GM23248 (cell line): Measurements from ENCODE around the gene TMEM82. TPM values are rescaled to one million over a fixed set of nuclear protein-coding genes. Genes with fewer than 3 reads are reported as not detected.
A peak's percentile ranks its signal among the peaks of the same experiment; 100 is the strongest.

Experiments
- DNase-seq: peaks from one replicate; pipeline ENCODE4 v3.0.0-alpha.2; 2015
- H2AFZ ChIP-seq: fragments of 200-600 bp; sonication (generic); 2 replicates; pipeline ENCODE4 v1.6.1; 2016; ENCODE audit warnings: antibody characterized with exemption
- H3F3A ChIP-seq: fragments of 200-600 bp; sonication (generic); 2 replicates; pipeline ENCODE4 v1.6.1; 2016; ENCODE audit warnings: mild to moderate bottlenecking, antibody characterized with exemption, mixed run types; ENCODE audit not compliant: insufficient read depth
- H3K27ac ChIP-seq: fragments of 200-600 bp; sonication (generic); 2 replicates; pipeline ENCODE4 v1.5.1; 2016; ENCODE audit warnings: mild to moderate bottlenecking
- H3K27me3 ChIP-seq: fragments of 200-600 bp; sonication (generic); replicated peaks from 2 replicates; pipeline ENCODE4 v1.6.1; 2016; ENCODE audit warnings: mild to moderate bottlenecking; ENCODE audit not compliant: insufficient read depth
- H3K36me3 ChIP-seq: fragments of 200-600 bp; sonication (generic); 2 replicates; pipeline ENCODE4 v1.6.1; 2016; ENCODE audit warnings: low read depth, mild to moderate bottlenecking
- H3K4me1 ChIP-seq: fragments of 200-600 bp; sonication (generic); 2 replicates; pipeline ENCODE4 v1.6.1; 2016; ENCODE audit warnings: mild to moderate bottlenecking; ENCODE audit not compliant: insufficient read depth
- H3K4me2 ChIP-seq: fragments of 200-600 bp; sonication (generic); one replicate; pipeline ENCODE4 v1.6.1; 2016; ENCODE audit warnings: mild to moderate bottlenecking; ENCODE audit not compliant: unreplicated experiment
- H3K4me3 ChIP-seq: fragments of 200-600 bp; sonication (generic); 2 replicates; pipeline ENCODE4 v1.5.1; 2016; ENCODE audit warnings: mild to moderate bottlenecking
- H3K79me2 ChIP-seq: fragments of 200-600 bp; sonication (generic); 2 replicates; pipeline ENCODE4 v1.6.1; 2016; ENCODE audit warnings: mild to moderate bottlenecking; ENCODE audit not compliant: insufficient read depth
- H3K9ac ChIP-seq: fragments of 200-600 bp; sonication (generic); 2 replicates; pipeline ENCODE4 v1.6.1; 2016; ENCODE audit warnings: mild to moderate bottlenecking
- H3K9me2 ChIP-seq: fragments of 200-600 bp; sonication (generic); 2 replicates; pipeline ENCODE4 v1.6.1; 2016; ENCODE audit warnings: mixed run types, mild to moderate bottlenecking, moderate library complexity; ENCODE audit not compliant: insufficient read depth
- H3K9me3 ChIP-seq: fragments of 200-600 bp; sonication (generic); one replicate; pipeline ENCODE4 v1.6.1; 2017; ENCODE audit warnings: low read depth
- H4K20me1 ChIP-seq: fragments of 200-600 bp; sonication (generic); 2 replicates; pipeline ENCODE4 v1.6.0; 2016; ENCODE audit not compliant: insufficient read depth
- EZH2 ChIP-seq: fragments of 200-600 bp; sonication (generic); IDR thresholded peaks from 2 replicates; pipeline ENCODE4 v1.6.1; 2018; ENCODE audit warnings: antibody characterized with exemption, mild to moderate bottlenecking; ENCODE audit not compliant: insufficient read depth, poor library complexity, severe bottlenecking
- EZH2phosphoT487 ChIP-seq: fragments of 200-600 bp; sonication (generic); IDR thresholded peaks from 2 replicates; pipeline ENCODE4 v1.6.1; 2018; ENCODE audit warnings: antibody characterized with exemption, moderate library complexity, mild to moderate bottlenecking, low read depth; ENCODE audit not compliant: insufficient read depth
- WGBS, 2 experiments: methylation state at CpG; one replicate each; pipeline ENCODE4 v1.1.6; 2015 to 2017; ENCODE audit warnings: low lambda C conversion rate in 2 of 2, low coverage in 1 of 2; ENCODE audit errors: missing lambda C conversion rate in 2 of 2; 5-methylcytosine and 5-hydroxymethylcytosine counted together
- in situ Hi-C: fragments of 300-500 bp; cut with MboI; formaldehyde crosslinking; loops from 2 replicates; pipeline ENCODE4 v1.15.0; 2020
- polyA plus RNA-seq: library from polyadenylated mRNA; unstranded; fragments of >200 nt; fragmentation: Nextera tagmentation; extraction: Ambion mirVana; gene quantifications from 2 replicates; pipeline ENCODE4 v1.2.1, GENCODE V29; 2016
- total RNA-seq: library from RNA; depleted of rRNA; stranded (reverse); fragments of >200 nt; shearing (Covaris generic); gene quantifications from 2 replicates; pipeline ENCODE4 v1.2.3, GENCODE V29; 2014

Gene TMEM82
- total and polyA plus RNA-seq, 2 experiments from 2014 or later: not detected

- H3K4me1 ChIP-seq: peaks cover 16% of the 10 kb centered on the region
- 0 out of 2 replicates have a peak overlapping the region, but pooled peaks have one; percentile 37 for H3K27ac ChIP-seq
- no peaks in the 10 kb centered on the region for H3K9me3 ChIP-seq
- no peaks in the 10 kb centered on the region for H4K20me1 ChIP-seq
- in situ Hi-C loops: no loop called here
- H2AFZ ChIP-seq: no peak overlapping the region
- 90% methylated on average over 11 to 15 of the region's 15 CpGs for WGBS, 2 experiments
- peaks cover 5% of the 10 kb centered on the region; the same call in 1 of the 2 replicates for H3F3A ChIP-seq
- TF ChIP-seq EZH2phosphoT487 (no peak), EZH2 (no peak)
- no peak overlapping the region for H3K9ac ChIP-seq
- H3K36me3 ChIP-seq: peaks cover 9% of the 10 kb centered on the region; the same call in 1 of the 2 replicates
- no peak for DNase-seq
- H3K9me2 ChIP-seq: no peaks in the 10 kb centered on the region
- H3K27me3 ChIP-seq: no peaks in the 10 kb centered on the region
- H3K4me2 ChIP-seq: no peak overlapping the region
- H3K4me3 ChIP-seq: no peak overlapping the region
- H3K79me2 ChIP-seq: peaks cover 34% of the 10 kb centered on the region
These were observed 22.6 kb downstream of the TMEM82 start for GRCh38 chr1:15764890-15765289.

GRCh38 chr1:15765495-15766194 lies 23.3 kb downstream of the TMEM82 start:
- no peak overlapping the region for H3K4me3 ChIP-seq
- peaks cover 26% of the 10 kb centered on the region for H3K79me2 ChIP-seq
- no peaks in the 10 kb centered on the region for H3K27me3 ChIP-seq
- peak; percentile 92 for DNase-seq
- H3F3A ChIP-seq: peaks cover 5% of the 10 kb centered on the region; the same call in 1 of the 2 replicates
- H3K9me2 ChIP-seq: no peaks in the 10 kb centered on the region
- H4K20me1 ChIP-seq: no peaks in the 10 kb centered on the region
- H2AFZ ChIP-seq: no peak overlapping the region
- TF ChIP-seq EZH2phosphoT487 (no peak), EZH2 (no peak)
- WGBS, 2 experiments: 67 to 70% methylated on average over 17 to 20 of the region's 20 CpGs
- H3K4me1 ChIP-seq: peaks cover 9% of the 10 kb centered on the region
- H3K4me2 ChIP-seq: no peak overlapping the region
- H3K36me3 ChIP-seq: peaks cover 9% of the 10 kb centered on the region; the same call in 1 of the 2 replicates
- in situ Hi-C loops: no loop called here
- H3K9me3 ChIP-seq: no peaks in the 10 kb centered on the region
- peak overlapping the region; percentile 37; the same call in 1 of the 2 replicates for H3K9ac ChIP-seq
- H3K27ac ChIP-seq: peak overlapping the region; percentile 66

GRCh38 chr1:15767941-15768340 lies 25.6 kb downstream of the TMEM82 start:
- H4K20me1 ChIP-seq: no peaks in the 10 kb centered on the region
- no peaks in the 10 kb centered on the region for H3F3A ChIP-seq
- peaks cover 4% of the 10 kb centered on the region; the same call in 1 of the 2 replicates for H3K4me1 ChIP-seq
- 96 to 99% methylated on average over 5 of the region's 5 CpGs for WGBS, 2 experiments
- H3K27ac ChIP-seq: no peak overlapping the region
- H3K9me3 ChIP-seq: no peaks in the 10 kb centered on the region
- in situ Hi-C loops: no loop called here
- 0 out of 2 replicates have a peak, but pooled peaks cover 5% of the 10 kb centered on the region for H3K79me2 ChIP-seq
- no peak for DNase-seq
- H2AFZ ChIP-seq: no peak overlapping the region
- no peaks in the 10 kb centered on the region for H3K9me2 ChIP-seq
- TF ChIP-seq EZH2phosphoT487 (no peak), EZH2 (no peak)
- H3K9ac ChIP-seq: no peak overlapping the region
- no peak overlapping the region for H3K4me3 ChIP-seq
- H3K27me3 ChIP-seq: no peaks in the 10 kb centered on the region
- peaks cover 9% of the 10 kb centered on the region; the same call in 1 of the 2 replicates for H3K36me3 ChIP-seq
- H3K4me2 ChIP-seq: no peak overlapping the region

- Histone ChIP-seq H3K9ac (no peak overlapping the region), H3K79me2 (0 out of 2 replicates have a peak, but pooled peaks cover 5% of the 10 kb centered on the region), H3K9me2 (no peaks in the 10 kb centered on the region), H2AFZ (no peak overlapping the region), H3K4me1 (peaks cover 4% of the 10 kb centered on the region; the same call in 1 of the 2 replicates), H3K9me3 (no peaks in the 10 kb centered on the region), H3K27me3 (no peaks in the 10 kb centered on the region), H3F3A (no peaks in the 10 kb centered on the region), H4K20me1 (no peaks in the 10 kb centered on the region), H3K36me3 (peaks cover 14% of the 10 kb centered on the region), H3K4me3 (no peak overlapping the region), H3K27ac (no peak overlapping the region), H3K4me2 (no peak overlapping the region)
- DNase-seq: no peak
- 91 to 93% methylated on average over 7 of the region's 7 CpGs for WGBS, 2 experiments
- TF ChIP-seq EZH2phosphoT487 (no peak), EZH2 (no peak)
- in situ Hi-C loops: no loop called here
These were observed 26.1 kb downstream of the TMEM82 start for GRCh38 chr1:15768388-15768787.
